ENCODE results near the gene HLA-G. TPM values are rescaled to one million over a fixed set of nuclear protein-coding genes. Genes with fewer than 3 reads are reported as not detected.

The HLA-G gene
- total RNA-seq, 4 donors from 2014 or later, result not detected

- H3K27me3 ChIP-seq, result peaks cover 0 to 50% of the 10 kb centered on the region in 2 donors
- WGBS, 2 donors, result 60 to 81% methylated on average over 6 of the region's 6 CpGs
Observed at GRCh38 chr6:29861521-29862255, 34.1 kb downstream of the HLA-G start.

GRCh38 chr6:29864037-29864810 lies 36.6 kb downstream of the HLA-G start:
- Histone ChIP-seq H3K9me3 (no peaks in the 10 kb centered on the region), H3K27me3 (peaks cover 0 to 52% of the 10 kb centered on the region in 2 donors), H3K36me3 (no peaks in the 10 kb centered on the region), H3K4me1 (no peaks in the 10 kb centered on the region), H3K4me3 (no peak overlapping the region), H3K27ac (no peak overlapping the region)
- TF ChIP-seq EP300 (IDR thresholded peaks at IDR 0.05) (no peak), CTCF (IDR thresholded peaks at IDR 0.05) (no peak), POLR2A (IDR thresholded peaks at IDR 0.05) (no peak)
- no peak for DNase-seq (ENCODE audit: low spot score in 2 of 2)
- WGBS, 2 donors, result 31 to 37% methylated on average over 11 to 24 of the region's 24 CpGs

More at GRCh38 chr6:29861521-29862255, 34.1 kb downstream of the HLA-G start:
- H3K4me1 ChIP-seq, result no peaks in the 10 kb centered on the region
- DNase-seq (ENCODE audit: low spot score in 2 of 2), result no peak
- no peak for TF ChIP-seq EP300 (IDR thresholded peaks at IDR 0.05)
- TF ChIP-seq POLR2A (IDR thresholded peaks at IDR 0.05), result no peak
- H3K9me3 ChIP-seq, result no peaks in the 10 kb centered on the region
- no peak overlapping the region for H3K4me3 ChIP-seq
- H3K27ac ChIP-seq, result no peak overlapping the region
- no peaks in the 10 kb centered on the region for H3K36me3 ChIP-seq

GRCh38 chr6:29865631-29866030 lies 38.0 kb downstream of the HLA-G start:
- no peak for DNase-seq (ENCODE audit: low spot score in 2 of 2)
- H3K4me1 ChIP-seq, result no peaks in the 10 kb centered on the region
- no peak overlapping the region for H3K27ac ChIP-seq
- TF ChIP-seq CTCF (IDR thresholded peaks at IDR 0.05) (no peak), EP300 (IDR thresholded peaks at IDR 0.05) (no peak), POLR2A (IDR thresholded peaks at IDR 0.05) (no peak)
- no peaks in the 10 kb centered on the region for H3K9me3 ChIP-seq
- peaks cover 0 to 48% of the 10 kb centered on the region in 2 donors for H3K27me3 ChIP-seq
- H3K36me3 ChIP-seq, result no peaks in the 10 kb centered on the region
- 31 to 48% methylated on average over 1 of the region's 1 CpG for WGBS, 2 donors
- H3K4me3 ChIP-seq, result no peak overlapping the region

- Histone ChIP-seq H3K36me3 (no peaks in the 10 kb centered on the region), H3K9me3 (no peaks in the 10 kb centered on the region), H3K27me3 (peaks cover 0 to 18% of the 10 kb centered on the region in 2 donors), H3K27ac (no peak overlapping the region), H3K4me1 (no peaks in the 10 kb centered on the region), H3K4me3 (no peak overlapping the region)
- TF ChIP-seq CTCF (IDR thresholded peaks at IDR 0.05), result no peak
- no peak for TF ChIP-seq POLR2A (IDR thresholded peaks at IDR 0.05)
- TF ChIP-seq EP300 (IDR thresholded peaks at IDR 0.05), result no peak
- 33 to 68% methylated on average over 2 of the region's 2 CpGs for WGBS, 2 donors
- DNase-seq (ENCODE audit: low spot score in 2 of 2), result no peak
Observed at GRCh38 chr6:29870104-29870503, 42.5 kb downstream of the HLA-G start.

GRCh38 chr6:29872791-29873190 lies 45.2 kb downstream of the HLA-G start:
- TF ChIP-seq CTCF (IDR thresholded peaks at IDR 0.05) (no peak), POLR2A (IDR thresholded peaks at IDR 0.05) (no peak), EP300 (IDR thresholded peaks at IDR 0.05) (no peak)
- no peak overlapping the region for H3K4me3 ChIP-seq
- 25 to 61% methylated on average over 3 of the region's 3 CpGs for WGBS, 2 donors
- no peak for DNase-seq (ENCODE audit: low spot score in 2 of 2)
- H3K9me3 ChIP-seq, result no peaks in the 10 kb centered on the region
- no peaks in the 10 kb centered on the region for H3K27me3 ChIP-seq
- no peaks in the 10 kb centered on the region for H3K4me1 ChIP-seq
- H3K36me3 ChIP-seq, result peaks cover 0 to 8% (median 0%) of the 10 kb centered on the region in 3 donors
- no peak overlapping the region for H3K27ac ChIP-seq

All from tibial nerve (tissue), 4 donors.